GM23338 (cell line): ENCODE data around the gene ARHGEF37. TPM values are rescaled to one million over a fixed set of nuclear protein-coding genes. Genes with fewer than 3 reads are reported as not detected.

Experiments used
- ATAC-seq: fragments of 200-7000 bp; cut with Tn5 transposase; 3 replicates; pipeline ENCODE4 v1.9.1; 2020
- DNase-seq: peaks from one replicate; pipeline ENCODE4 v3.0.0-alpha.2; 2015; ENCODE audit warnings: low spot score
- H2AFZ ChIP-seq: fragments of 200-600 bp; sonication (generic); 2 replicates; pipeline ENCODE4 v1.8.0; 2016; ENCODE audit warnings: antibody characterized with exemption, mild to moderate bottlenecking, moderate library complexity
- H3F3A ChIP-seq: fragments of 200-600 bp; sonication (generic); replicated peaks from 2 replicates; pipeline ENCODE4 v1.8.0; 2017; ENCODE audit warnings: antibody characterized with exemption, mixed run types, low read depth
- H3K27ac ChIP-seq: fragments of 200-600 bp; sonication (generic); 2 replicates; pipeline ENCODE4 v1.6.1; 2016; ENCODE audit warnings: low read depth
- H3K27me3 ChIP-seq: fragments of 200-600 bp; sonication (generic); 2 replicates; pipeline ENCODE4 v1.8.0; 2016; ENCODE audit warnings: mild to moderate bottlenecking, mixed run types, moderate library complexity; ENCODE audit not compliant: insufficient read depth
- H3K36me3 ChIP-seq: fragments of 200-600 bp; sonication (generic); 2 replicates; pipeline ENCODE4 v1.8.0; 2016; ENCODE audit warnings: mild to moderate bottlenecking; ENCODE audit not compliant: insufficient read depth
- H3K4me1 ChIP-seq: fragments of 200-600 bp; sonication (generic); 2 replicates; pipeline ENCODE4 v1.8.0; 2016; ENCODE audit warnings: mild to moderate bottlenecking, moderate library complexity; ENCODE audit not compliant: insufficient read depth
- H3K4me2 ChIP-seq: fragments of 200-600 bp; sonication (generic); 2 replicates; pipeline ENCODE4 v1.7.1; 2017; ENCODE audit warnings: mixed run types
- H3K4me3 ChIP-seq: fragments of 200-600 bp; sonication (generic); 2 replicates; pipeline ENCODE4 v1.6.1; 2016; ENCODE audit warnings: mixed run types
- H3K79me2 ChIP-seq: fragments of 200-600 bp; sonication (generic); replicated peaks from 2 replicates; pipeline ENCODE4 v1.8.0; 2017; ENCODE audit warnings: mild to moderate bottlenecking; ENCODE audit not compliant: insufficient read depth
- H3K9me2 ChIP-seq: fragments of 200-600 bp; sonication (generic); 2 replicates; pipeline ENCODE4 v1.8.0; 2017; ENCODE audit not compliant: insufficient read depth
- H4K20me1 ChIP-seq: fragments of 200-600 bp; sonication (generic); replicated peaks from 2 replicates; pipeline ENCODE4 v1.8.0; 2017; ENCODE audit warnings: mild to moderate bottlenecking; ENCODE audit not compliant: insufficient read depth
- H3K27ac Mint-ChIP-seq: 2 replicates; pipeline ENCODE4 v1.8.0; 2020; ENCODE audit warnings: inconsistent platforms, mild to moderate bottlenecking, moderate library complexity, mixed read lengths
- H3K27me3 Mint-ChIP-seq: 3 replicates; pipeline ENCODE4 v1.8.0; 2022; ENCODE audit warnings: low read depth, mild to moderate bottlenecking, moderate library complexity, mixed read lengths, inconsistent platforms; ENCODE audit not compliant: insufficient read depth, poor library complexity
- H3K36me3 Mint-ChIP-seq: 3 replicates; pipeline ENCODE4 v1.8.0; 2021; ENCODE audit warnings: low read depth, mild to moderate bottlenecking, inconsistent platforms, moderate library complexity, mixed read lengths
- H3K4me1 Mint-ChIP-seq: 3 replicates; pipeline ENCODE4 v1.8.0; 2020; ENCODE audit warnings: mild to moderate bottlenecking, inconsistent platforms, mixed read lengths
- H3K4me3 Mint-ChIP-seq: 3 replicates; pipeline ENCODE4 v1.8.0; 2021; ENCODE audit warnings: moderate library complexity, mild to moderate bottlenecking, inconsistent platforms, mixed read lengths
- H3K9me3 Mint-ChIP-seq: 3 replicates; pipeline ENCODE4 v1.8.0; 2020; ENCODE audit warnings: moderate library complexity, mild to moderate bottlenecking, inconsistent platforms, mixed read lengths
- CREB1 ChIP-seq: fragments of 250-450 bp; sonication (Bioruptor Pico); IDR thresholded peaks from 2 replicates; pipeline ENCODE4 v1.5.0; 2020; ENCODE audit warnings: low read depth, mild to moderate bottlenecking, moderate library complexity
- ETS1 ChIP-seq: IDR thresholded peaks from 2 replicates; pipeline ENCODE4 v1.6.1; 2016; ENCODE audit warnings: antibody characterized with exemption
- EZH2 ChIP-seq: fragments of 200-600 bp; sonication (generic); IDR thresholded peaks from one replicate; pipeline ENCODE4 v1.8.0; 2017; ENCODE audit warnings: antibody characterized with exemption, mild to moderate bottlenecking, low read depth; ENCODE audit not compliant: unreplicated experiment
- POLR2AphosphoS5 ChIP-seq: IDR thresholded peaks from 2 replicates; pipeline ENCODE4 v1.6.1; 2016; ENCODE audit warnings: antibody characterized with exemption, low read depth
- STAT1 ChIP-seq: IDR thresholded peaks from one replicate; pipeline ENCODE4 v1.6.1; 2016; ENCODE audit warnings: antibody characterized with exemption; ENCODE audit not compliant: unreplicated experiment
- ZNF331 ChIP-seq: fragments of 250-450 bp; sonication (Bioruptor Pico); IDR thresholded peaks from 2 replicates; pipeline ENCODE4 v1.5.0; 2020; ENCODE audit warnings: low read depth, mild to moderate bottlenecking, moderate library complexity
- ZNF462 ChIP-seq: fragments of 250-450 bp; sonication (Bioruptor Pico); IDR thresholded peaks from 2 replicates; pipeline ENCODE4 v1.5.0; 2020; ENCODE audit warnings: mild to moderate bottlenecking, moderate library complexity
- polyA plus RNA-seq: library from polyadenylated mRNA; unstranded; fragments of >200 nt; fragmentation: Nextera tagmentation; extraction: Ambion mirVana; gene quantifications from 2 replicates; pipeline ENCODE4 v1.2.1, GENCODE V29; 2016
- total RNA-seq: library from RNA; depleted of rRNA; stranded (reverse); fragments of >200 nt; shearing (Covaris generic); gene quantifications from 2 replicates; pipeline ENCODE4 v1.2.3, GENCODE V29; 2014

Gene ARHGEF37
- total and polyA plus RNA-seq, 2 experiments from 2014 or later = 0.14 to 0.79 TPM

DNA sequence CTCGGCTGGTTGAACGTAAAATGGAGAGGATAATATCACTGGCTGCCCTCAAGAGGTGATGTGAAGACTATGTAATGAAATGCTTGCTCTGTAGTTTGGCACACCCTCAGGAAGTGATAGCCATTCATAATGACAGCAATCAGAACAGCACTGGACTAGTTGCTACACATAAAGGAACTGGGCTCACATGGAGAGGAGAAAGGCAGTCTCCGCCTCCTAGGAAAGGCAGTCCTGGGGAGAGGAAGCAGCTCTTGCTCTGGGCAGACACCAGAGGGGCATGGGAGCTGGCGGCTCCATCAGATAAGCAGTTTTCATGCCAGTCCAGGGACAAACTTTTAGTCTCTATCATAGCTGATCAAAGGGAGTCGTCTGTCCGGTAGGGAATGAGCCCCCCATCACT is 46.9 kb downstream of the ARHGEF37 start (continued):
- TF ChIP-seq ZNF462 (no peak), POLR2AphosphoS5 (no peak), STAT1 (no peak), ZNF331 (CRISPR knock-in tag) (no peak), ETS1 (no peak), CREB1 (CRISPR knock-in tag) (no peak)

DNA sequence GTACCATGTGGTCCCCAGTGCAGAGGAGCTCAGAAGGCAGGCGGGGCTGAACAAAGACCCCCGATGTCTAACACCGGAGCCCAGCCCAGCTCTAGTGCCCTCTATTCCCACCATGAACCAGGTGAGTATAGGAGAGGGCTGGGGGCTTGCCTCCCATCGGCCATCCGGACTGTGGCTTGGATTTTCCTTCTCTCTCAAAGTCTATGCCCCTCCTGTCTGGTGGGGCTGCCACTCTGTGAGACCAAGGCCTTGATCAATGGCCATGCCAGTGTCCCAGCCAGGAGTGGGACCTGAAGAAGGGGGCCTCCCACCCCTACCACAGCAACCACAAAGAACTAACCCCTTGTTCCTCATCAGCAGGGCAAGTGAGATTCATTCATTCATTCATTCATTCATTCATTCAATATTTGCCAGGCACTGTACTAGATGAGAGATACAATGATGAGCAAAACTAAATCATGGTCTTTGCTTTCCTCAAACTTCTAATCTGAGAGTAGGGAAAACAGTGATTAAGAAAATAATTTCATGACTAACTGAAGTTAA is 47.6 kb downstream of the ARHGEF37 start:
- Histone ChIP-seq H3K4me1 (peaks cover 15% of the 10 kb centered on the region), H3K36me3 (no peaks in the 10 kb centered on the region), H3F3A (no peaks in the 10 kb centered on the region), H2AFZ (no peak overlapping the region), H4K20me1 (no peaks in the 10 kb centered on the region), H3K27ac (no peak overlapping the region), H3K79me2 (no peaks in the 10 kb centered on the region), H3K4me2 (no peak overlapping the region), H3K27me3 (no peaks in the 10 kb centered on the region), H3K4me3 (no peak overlapping the region), H3K9me2 (no peaks in the 10 kb centered on the region)
- no peak for ATAC-seq
- Mint-ChIP-seq H3K27ac (no peak overlapping the region), H3K27me3 (peaks cover 6% of the 10 kb centered on the region), H3K9me3 (no peaks in the 10 kb centered on the region), H3K4me3 (no peak overlapping the region), H3K36me3 (no peaks in the 10 kb centered on the region), H3K4me1 (peaks cover 21% of the 10 kb centered on the region)
- TF ChIP-seq EZH2 = no peak
- no peak for DNase-seq
